ENCODE data around the gene SRSF11. TPM values are rescaled to one million over a fixed set of nuclear protein-coding genes. Genes with fewer than 3 reads are reported as not detected.

Gene SRSF11
- total RNA-seq, 6 experiments from 2014 or later: 49.6 to 90.7 (median 62.8) TPM

DNA sequence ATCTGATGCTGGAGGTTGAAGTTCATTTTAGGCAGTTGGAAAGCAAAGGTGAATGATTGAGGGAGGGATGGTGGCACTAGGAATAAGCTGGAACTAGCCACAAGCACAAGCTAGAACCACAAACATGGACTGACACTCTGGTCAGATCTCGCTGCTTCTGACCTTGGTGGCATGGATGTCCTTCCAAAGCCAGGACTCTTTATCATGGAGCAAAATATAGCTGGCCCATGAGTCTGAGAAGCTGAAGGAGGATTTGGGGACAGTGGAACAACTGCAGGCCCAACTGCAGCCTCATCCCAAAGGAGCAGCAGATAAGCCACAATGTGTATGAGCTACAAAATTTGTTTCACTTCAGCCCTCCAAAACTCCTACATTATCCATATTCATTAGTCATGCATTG, 35.5 kb downstream of the SRSF11 start:
- 67% methylated on average over 1 of the region's 1 CpG for WGBS (ENCODE audit: insufficient coverage, low coverage, low lambda C conversion rate, missing lambda C conversion rate)
- no peaks in the 10 kb centered on the region for H3K4me1 ChIP-seq
- no peak overlapping the region for H3K27ac ChIP-seq
- no peaks in the 10 kb centered on the region for H3K9me3 ChIP-seq
- ATAC-seq: peak in 2 of 4 donors; percentile 17 to 32
- H3K36me3 ChIP-seq: peaks cover 0 to 8% (median under 1%) of the 10 kb centered on the region in 4 donors
- TF ChIP-seq, protein P1, sequence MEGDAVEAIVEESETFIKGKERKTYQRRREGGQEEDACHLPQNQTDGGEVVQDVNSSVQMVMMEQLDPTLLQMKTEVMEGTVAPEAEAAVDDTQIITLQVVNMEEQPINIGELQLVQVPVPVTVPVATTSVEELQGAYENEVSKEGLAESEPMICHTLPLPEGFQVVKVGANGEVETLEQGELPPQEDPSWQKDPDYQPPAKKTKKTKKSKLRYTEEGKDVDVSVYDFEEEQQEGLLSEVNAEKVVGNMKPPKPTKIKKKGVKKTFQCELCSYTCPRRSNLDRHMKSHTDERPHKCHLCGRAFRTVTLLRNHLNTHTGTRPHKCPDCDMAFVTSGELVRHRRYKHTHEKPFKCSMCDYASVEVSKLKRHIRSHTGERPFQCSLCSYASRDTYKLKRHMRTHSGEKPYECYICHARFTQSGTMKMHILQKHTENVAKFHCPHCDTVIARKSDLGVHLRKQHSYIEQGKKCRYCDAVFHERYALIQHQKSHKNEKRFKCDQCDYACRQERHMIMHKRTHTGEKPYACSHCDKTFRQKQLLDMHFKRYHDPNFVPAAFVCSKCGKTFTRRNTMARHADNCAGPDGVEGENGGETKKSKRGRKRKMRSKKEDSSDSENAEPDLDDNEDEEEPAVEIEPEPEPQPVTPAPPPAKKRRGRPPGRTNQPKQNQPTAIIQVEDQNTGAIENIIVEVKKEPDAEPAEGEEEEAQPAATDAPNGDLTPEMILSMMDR (IDR thresholded peaks at IDR 0.05): no peak
- TF ChIP-seq POLR2A (IDR thresholded peaks at IDR 0.05): no peak
- H3K4me3 ChIP-seq: no peak overlapping the region
- intact Hi-C loops (cut with DNase I): no loop called here
- DNase-seq: no peak
- no peaks in the 10 kb centered on the region for H3K27me3 ChIP-seq

DNA sequence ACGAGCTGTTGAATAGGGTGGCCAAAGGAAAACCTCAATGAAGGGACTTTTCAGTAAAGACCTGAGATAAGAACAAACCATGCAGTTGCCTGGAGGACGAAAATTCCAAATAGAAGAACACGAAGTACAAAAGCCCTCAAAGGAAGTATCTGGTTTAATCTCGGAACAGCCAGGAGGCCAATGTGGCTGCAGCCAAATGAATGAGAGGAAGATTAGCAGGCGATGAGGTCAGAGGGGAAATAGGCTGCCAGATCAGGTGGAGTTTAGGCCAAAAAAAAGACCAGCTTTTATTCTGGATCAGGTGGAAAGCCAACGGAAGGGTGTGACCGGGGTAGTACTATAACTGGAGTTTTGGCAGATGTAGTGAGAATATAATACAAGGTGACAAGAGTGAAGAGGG, 43.7 kb downstream of the SRSF11 start:
- 78% methylated on average over 7 of the region's 7 CpGs for WGBS (ENCODE audit: insufficient coverage, low coverage, low lambda C conversion rate, missing lambda C conversion rate)
- Histone ChIP-seq H3K9me3 (no peaks in the 10 kb centered on the region), H3K27me3 (no peaks in the 10 kb centered on the region), H3K36me3 (peaks cover 0 to 12% (median 0%) of the 10 kb centered on the region in 4 donors), H3K27ac (no peak overlapping the region), H3K4me3 (no peak overlapping the region), H3K4me1 (no peaks in the 10 kb centered on the region)
- DNase-seq (no peak), ATAC-seq (no peak)
- intact Hi-C loops (cut with DNase I): no loop called here
- TF ChIP-seq, protein P1 (IDR thresholded peaks at IDR 0.05): no peak
- no peak for TF ChIP-seq POLR2A (IDR thresholded peaks at IDR 0.05)

DNA sequence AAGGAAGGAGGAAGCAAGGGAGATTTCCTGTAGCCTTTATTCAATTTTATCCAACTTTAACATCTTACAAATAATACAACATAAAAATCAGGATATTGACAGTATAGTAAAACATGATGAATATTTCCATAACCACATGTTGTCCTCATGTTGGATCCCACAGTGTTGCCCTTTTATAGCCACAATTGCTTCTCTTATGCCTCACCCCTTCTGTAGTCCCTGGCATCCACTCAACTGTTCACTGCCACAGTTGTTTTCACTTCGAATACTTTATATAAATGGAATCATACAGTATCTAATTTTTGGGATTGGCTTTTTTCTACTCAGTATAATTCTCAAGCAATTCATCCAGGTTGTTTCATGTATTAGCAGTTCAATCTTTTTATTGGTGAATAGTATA, 44.8 kb downstream of the SRSF11 start:
- Histone ChIP-seq H3K27ac (no peak overlapping the region), H3K27me3 (no peaks in the 10 kb centered on the region), H3K4me1 (no peaks in the 10 kb centered on the region), H3K36me3 (peaks cover 0 to 15% (median 5%) of the 10 kb centered on the region in 4 donors), H3K9me3 (no peaks in the 10 kb centered on the region), H3K4me3 (no peak overlapping the region)
- TF ChIP-seq, protein P1 (IDR thresholded peaks at IDR 0.05): no peak
- TF ChIP-seq POLR2A (IDR thresholded peaks at IDR 0.05): no peak
- intact Hi-C loops (cut with DNase I): no loop called here
- no peak for ATAC-seq
- WGBS (ENCODE audit: insufficient coverage, low coverage, low lambda C conversion rate, missing lambda C conversion rate): 100% methylated on average over 1 of the region's 1 CpG
- DNase-seq: no peak

DNA sequence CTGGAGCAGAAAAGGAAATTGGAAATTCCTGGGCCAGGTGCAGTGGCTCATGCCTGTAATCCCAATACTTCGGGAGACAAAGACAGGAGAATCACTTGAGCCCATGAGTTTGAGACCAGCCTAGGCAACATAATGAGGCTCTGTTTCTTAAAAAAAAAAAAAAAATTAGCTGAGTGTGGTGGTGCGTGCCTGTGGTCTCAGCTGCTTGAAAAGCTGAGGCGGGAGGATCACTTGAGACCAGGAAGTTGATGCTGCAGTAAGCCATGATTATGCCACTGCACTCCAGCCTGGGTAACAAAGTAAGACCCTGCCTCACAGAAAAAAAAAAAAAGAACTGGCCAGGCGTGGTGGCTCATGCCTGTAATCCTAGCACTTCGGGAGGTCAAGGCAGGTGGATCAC, 56.7 kb downstream of the SRSF11 start:
- intact Hi-C loops (cut with DNase I): no loop called here
- Histone ChIP-seq H3K36me3 (no peaks in the 10 kb centered on the region), H3K9me3 (no peaks in the 10 kb centered on the region), H3K4me3 (no peak overlapping the region), H3K4me1 (no peaks in the 10 kb centered on the region), H3K27me3 (no peaks in the 10 kb centered on the region), H3K27ac (no peak overlapping the region)
- ATAC-seq (no peak), DNase-seq (no peak)
- WGBS (ENCODE audit: insufficient coverage, low coverage, low lambda C conversion rate, missing lambda C conversion rate): 97% methylated on average over 5 of the region's 5 CpGs
- TF ChIP-seq POLR2A (IDR thresholded peaks at IDR 0.05): no peak
- TF ChIP-seq, protein P1 (IDR thresholded peaks at IDR 0.05): no peak

DNA sequence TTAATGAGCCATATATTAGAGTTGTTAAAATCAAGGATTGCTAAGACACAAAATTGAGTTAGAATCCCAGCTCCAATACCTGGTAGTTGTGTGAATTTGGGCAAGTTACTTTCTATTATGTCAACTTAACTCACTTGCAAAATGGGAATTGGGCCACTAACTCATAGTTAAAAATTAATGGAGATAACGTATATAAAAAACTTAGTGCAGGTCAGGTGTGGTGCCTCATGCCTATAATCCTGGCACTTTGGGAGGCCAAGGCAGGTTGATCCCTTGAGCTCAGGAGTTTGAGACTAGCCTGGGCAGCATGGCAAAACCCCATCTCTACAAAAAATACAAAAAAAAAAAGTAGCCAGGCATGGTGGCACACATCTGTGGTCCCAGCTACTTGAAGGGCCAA, 57.5 kb downstream of the SRSF11 start:
- DNase-seq: no peak
- WGBS (ENCODE audit: insufficient coverage, low coverage, low lambda C conversion rate, missing lambda C conversion rate): 67% methylated on average over 1 of the region's 1 CpG
- TF ChIP-seq, protein P1 (IDR thresholded peaks at IDR 0.05): no peak
- TF ChIP-seq POLR2A (IDR thresholded peaks at IDR 0.05): no peak
- Histone ChIP-seq H3K27me3 (no peaks in the 10 kb centered on the region), H3K4me1 (no peaks in the 10 kb centered on the region), H3K9me3 (no peaks in the 10 kb centered on the region), H3K27ac (no peak overlapping the region), H3K4me3 (no peak overlapping the region), H3K36me3 (no peaks in the 10 kb centered on the region)
- ATAC-seq: no peak
- intact Hi-C loops (cut with DNase I): no loop called here
